Neural progenitor cell (in vitro differentiated cells): ENCODE measurements around the gene ITGA1.

Experiments
- CTCF ChIP-seq: fragments of 200-600 bp; sonication (generic); IDR thresholded peaks from 2 replicates; pipeline ENCODE4 v1.5.1; 2017; ENCODE audit warnings: antibody characterized with exemption, mild to moderate bottlenecking
- EZH2 ChIP-seq: fragments of 200-600 bp; sonication (generic); IDR thresholded peaks from 2 replicates; pipeline ENCODE4 v1.6.1; 2017; ENCODE audit warnings: antibody characterized with exemption, mild to moderate bottlenecking, moderate library complexity
- EZH2phosphoT487 ChIP-seq: fragments of 200-600 bp; sonication (generic); IDR thresholded peaks from 2 replicates; pipeline ENCODE4 v1.6.1; 2017; ENCODE audit warnings: antibody characterized with exemption

DNA sequence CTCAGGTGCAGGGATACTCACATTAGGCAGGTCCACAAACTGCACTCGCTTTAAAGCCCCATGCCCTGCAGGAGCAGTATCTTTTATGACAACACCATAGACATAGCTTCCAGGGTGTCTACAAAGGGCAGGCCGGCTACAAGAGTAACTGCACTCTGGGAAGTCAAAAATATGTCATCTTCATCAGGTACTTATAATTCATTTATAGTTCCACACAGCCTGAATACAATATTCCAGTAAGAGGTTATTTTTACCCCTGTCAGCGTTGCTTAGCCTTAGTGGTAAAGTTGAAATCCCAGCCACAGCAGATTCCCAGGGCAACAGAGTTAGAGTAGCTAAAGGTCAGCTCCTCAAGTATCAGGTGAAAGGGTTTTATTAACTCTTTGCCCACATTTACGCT is 119.1 kb downstream of the ITGA1 start:
- no peak for TF ChIP-seq CTCF
- no peak for TF ChIP-seq EZH2
- TF ChIP-seq EZH2phosphoT487 = no peak
